ENCODE data around the gene MAST4. TPM values are rescaled to one million over a fixed set of nuclear protein-coding genes. Genes with fewer than 3 reads are reported as not detected.

MAST4 gene
- total RNA-seq, 1 donor from 2014 or later, result 0.99 TPM

- H3K27ac ChIP-seq, result no peak overlapping the region
- H3F3A ChIP-seq (ENCODE audit: low read depth), result no peaks in the 10 kb centered on the region
- no peak overlapping the region for H3K27ac Mint-ChIP-seq
- peaks cover 4% of the 10 kb centered on the region for H3K4me1 ChIP-seq
- H3K27me3 Mint-ChIP-seq (ENCODE audit: insufficient read depth, low read depth), result no peaks in the 10 kb centered on the region
- H3K9ac ChIP-seq, result no peak overlapping the region
- no peaks in the 10 kb centered on the region for H4K20me1 ChIP-seq (ENCODE audit: low read depth)
- H3K4me2 ChIP-seq, result no peak overlapping the region
- H3K79me2 ChIP-seq (ENCODE audit: low read depth), result no peaks in the 10 kb centered on the region
- no peak for TF ChIP-seq EZH2 (IDR thresholded peaks at IDR 0.05)
- TF ChIP-seq, protein P1, sequence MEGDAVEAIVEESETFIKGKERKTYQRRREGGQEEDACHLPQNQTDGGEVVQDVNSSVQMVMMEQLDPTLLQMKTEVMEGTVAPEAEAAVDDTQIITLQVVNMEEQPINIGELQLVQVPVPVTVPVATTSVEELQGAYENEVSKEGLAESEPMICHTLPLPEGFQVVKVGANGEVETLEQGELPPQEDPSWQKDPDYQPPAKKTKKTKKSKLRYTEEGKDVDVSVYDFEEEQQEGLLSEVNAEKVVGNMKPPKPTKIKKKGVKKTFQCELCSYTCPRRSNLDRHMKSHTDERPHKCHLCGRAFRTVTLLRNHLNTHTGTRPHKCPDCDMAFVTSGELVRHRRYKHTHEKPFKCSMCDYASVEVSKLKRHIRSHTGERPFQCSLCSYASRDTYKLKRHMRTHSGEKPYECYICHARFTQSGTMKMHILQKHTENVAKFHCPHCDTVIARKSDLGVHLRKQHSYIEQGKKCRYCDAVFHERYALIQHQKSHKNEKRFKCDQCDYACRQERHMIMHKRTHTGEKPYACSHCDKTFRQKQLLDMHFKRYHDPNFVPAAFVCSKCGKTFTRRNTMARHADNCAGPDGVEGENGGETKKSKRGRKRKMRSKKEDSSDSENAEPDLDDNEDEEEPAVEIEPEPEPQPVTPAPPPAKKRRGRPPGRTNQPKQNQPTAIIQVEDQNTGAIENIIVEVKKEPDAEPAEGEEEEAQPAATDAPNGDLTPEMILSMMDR (IDR thresholded peaks at IDR 0.05), result no peak
- TF ChIP-seq EZH2phosphoT487 (IDR thresholded peaks at IDR 0.05), result no peak
- no peak for DNase-seq (ENCODE audit: low spot score)
- H3K4me3 Mint-ChIP-seq, result no peak overlapping the region
- H3K9me3 ChIP-seq (ENCODE audit: low read depth), result no peaks in the 10 kb centered on the region
- H3K4me3 ChIP-seq, result no peak overlapping the region
- H3K9me3 Mint-ChIP-seq, result peaks cover 3% of the 10 kb centered on the region
- no peaks in the 10 kb centered on the region for H3K27me3 ChIP-seq
- H3K36me3 ChIP-seq, result no peaks in the 10 kb centered on the region
- no peak overlapping the region for H2AFZ ChIP-seq (replicated peaks)
- H3K4me1 Mint-ChIP-seq, result peaks cover 2% of the 10 kb centered on the region
- H3K36me3 Mint-ChIP-seq, result no peaks in the 10 kb centered on the region
Observed at GRCh38 chr5:66570201-66570600, 26.0 kb upstream of the MAST4 start.

DNA sequence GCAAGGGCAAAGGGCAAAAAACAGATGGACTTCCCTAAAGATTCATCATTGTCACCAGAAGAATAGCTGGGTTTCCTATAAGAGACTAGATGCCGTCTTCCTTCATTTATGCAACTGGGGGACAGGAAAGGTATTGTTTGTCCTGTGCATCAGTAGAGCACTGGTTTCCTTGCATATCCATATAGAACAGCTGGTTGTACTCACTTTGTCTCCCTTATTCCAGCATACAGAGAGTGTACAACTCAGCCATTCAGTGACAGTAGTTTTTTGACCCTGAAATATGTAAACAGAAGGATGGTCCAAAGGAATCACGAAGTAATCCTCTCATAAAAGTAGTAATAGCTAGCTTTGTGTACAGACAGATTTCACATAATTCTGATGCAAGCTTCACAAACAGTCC is 22.5 kb upstream of the MAST4 start:
- Histone ChIP-seq H3K79me2 (ENCODE audit: low read depth) (no peaks in the 10 kb centered on the region), H2AFZ (replicated peaks) (no peak overlapping the region), H3K4me2 (no peak overlapping the region), H3K27me3 (no peaks in the 10 kb centered on the region), H3K36me3 (no peaks in the 10 kb centered on the region), H4K20me1 (ENCODE audit: low read depth) (no peaks in the 10 kb centered on the region), H3K9ac (no peak overlapping the region), H3K27ac (no peak overlapping the region), H3K4me1 (no peaks in the 10 kb centered on the region), H3K4me3 (no peak overlapping the region), H3F3A (ENCODE audit: low read depth) (no peaks in the 10 kb centered on the region), H3K9me3 (ENCODE audit: low read depth) (no peaks in the 10 kb centered on the region)
- Mint-ChIP-seq H3K27me3 (ENCODE audit: insufficient read depth, low read depth) (peaks cover 3% of the 10 kb centered on the region), H3K4me1 (no peaks in the 10 kb centered on the region), H3K9me3 (no peaks in the 10 kb centered on the region), H3K4me3 (no peak overlapping the region), H3K27ac (no peak overlapping the region), H3K36me3 (no peaks in the 10 kb centered on the region)
- TF ChIP-seq EZH2 (IDR thresholded peaks at IDR 0.05), result no peak
- TF ChIP-seq EZH2phosphoT487 (IDR thresholded peaks at IDR 0.05), result no peak
- TF ChIP-seq, protein P1 (IDR thresholded peaks at IDR 0.05), result no peak
- DNase-seq (ENCODE audit: low spot score), result no peak

GRCh38 chr5:66582499-66583165 is 13.6 kb upstream of the MAST4 start:
- Histone ChIP-seq H3K4me2 (no peak overlapping the region), H3K9ac (no peak overlapping the region), H3K79me2 (ENCODE audit: low read depth) (no peaks in the 10 kb centered on the region), H2AFZ (replicated peaks) (no peak overlapping the region), H3K4me3 (no peak overlapping the region), H3K9me3 (ENCODE audit: low read depth) (no peaks in the 10 kb centered on the region), H3K4me1 (no peaks in the 10 kb centered on the region), H3K27ac (no peak overlapping the region), H3K36me3 (no peaks in the 10 kb centered on the region), H3K27me3 (peaks cover 9% of the 10 kb centered on the region), H4K20me1 (ENCODE audit: low read depth) (no peaks in the 10 kb centered on the region), H3F3A (ENCODE audit: low read depth) (no peaks in the 10 kb centered on the region)
- Mint-ChIP-seq H3K36me3 (no peaks in the 10 kb centered on the region), H3K27me3 (ENCODE audit: insufficient read depth, low read depth) (no peaks in the 10 kb centered on the region), H3K4me3 (no peak overlapping the region), H3K9me3 (no peaks in the 10 kb centered on the region), H3K27ac (no peak overlapping the region), H3K4me1 (no peaks in the 10 kb centered on the region)
- no peak for TF ChIP-seq EZH2phosphoT487 (IDR thresholded peaks at IDR 0.05)
- TF ChIP-seq EZH2 (IDR thresholded peaks at IDR 0.05), result no peak
- TF ChIP-seq, protein P1 (IDR thresholded peaks at IDR 0.05), result no peak
- no peak for DNase-seq (ENCODE audit: low spot score)

Measured in neural progenitor cell (in vitro differentiated cells).